Measurements from ENCODE around the gene PDZK1IP1. TPM values are rescaled to one million over a fixed set of nuclear protein-coding genes. Genes with fewer than 3 reads are reported as not detected.

PDZK1IP1 gene
- not detected in 2 replicates for total RNA-seq

DNA sequence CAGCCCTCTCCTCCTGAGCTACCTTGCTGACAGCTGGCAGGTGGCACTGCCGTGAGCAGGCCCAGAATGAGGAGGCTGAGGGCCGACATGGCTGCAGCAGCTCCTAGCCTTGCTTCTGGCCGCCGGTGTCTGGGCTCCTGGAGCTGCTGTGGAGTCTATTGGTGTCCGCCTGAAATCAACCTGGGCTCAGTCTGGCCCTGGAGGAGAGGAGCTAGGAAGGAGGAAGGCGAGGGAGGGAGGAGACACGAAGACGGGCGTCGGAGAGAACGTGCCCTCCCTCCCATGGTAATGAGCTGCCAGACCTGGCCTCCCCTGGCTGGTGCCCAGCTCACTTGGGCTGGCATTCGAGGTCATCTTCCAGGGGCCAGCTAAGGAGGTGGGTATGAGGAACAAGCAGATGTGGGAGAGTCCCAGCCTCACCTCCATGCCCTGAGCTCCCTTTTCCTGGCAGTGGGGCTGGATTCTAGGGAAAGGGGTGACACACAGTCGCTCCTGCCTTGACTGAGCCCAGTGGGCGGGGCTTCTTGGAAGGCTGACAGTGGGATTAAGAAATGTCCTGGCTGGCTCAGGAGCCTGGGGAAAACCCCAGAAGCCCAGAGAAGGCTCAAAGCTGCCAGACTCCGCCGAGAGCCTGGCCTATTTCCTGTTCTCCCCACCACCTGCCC, at the start of gene PDZK1IP1:
Gene PDZK1IP1, minus strand, starts transcription at position 193 of the 665 bp plus-strand sequence. Its CDS starts 104 bp downstream, at position 89.

DNA sequence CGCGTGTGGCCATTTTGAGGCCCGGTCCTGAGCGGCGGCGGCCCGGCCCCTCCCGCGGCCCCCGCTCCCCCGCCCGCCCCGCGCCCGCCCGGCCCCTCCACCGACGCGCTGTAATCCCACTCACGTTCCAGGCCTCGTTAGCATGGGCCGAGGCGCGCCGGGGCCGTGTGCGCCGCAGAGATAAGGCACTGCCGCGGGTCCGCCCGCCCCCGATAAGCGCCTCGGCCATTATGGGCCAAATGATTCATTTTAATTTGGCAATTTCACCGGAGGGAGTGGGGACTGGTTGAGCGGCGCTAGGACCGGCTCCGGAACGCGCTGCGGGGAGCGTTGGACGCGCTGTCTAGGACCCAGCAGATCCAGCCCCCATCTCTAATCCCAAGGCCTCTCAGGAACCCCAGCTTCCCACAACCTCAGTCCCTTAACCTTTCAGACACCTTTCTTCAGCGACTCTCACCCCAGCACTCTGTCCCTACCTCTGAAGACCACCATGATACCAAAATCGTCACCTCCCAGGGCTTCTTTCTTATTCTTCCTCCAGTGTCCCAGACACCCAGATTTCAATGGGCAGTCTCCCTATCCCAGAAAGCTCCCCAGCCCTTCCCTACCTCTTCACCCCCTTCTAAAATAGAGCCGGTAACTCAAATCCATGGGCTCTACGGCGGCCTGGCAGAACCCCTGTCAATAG, 42.5 kb upstream of the PDZK1IP1 start, which contains the start of gene TAL1:
Gene TAL1, minus strand, starts transcription at position 39 of the 688 bp plus-strand sequence. CDS start 6,337 bp downstream, outside the sequence.

DNA sequence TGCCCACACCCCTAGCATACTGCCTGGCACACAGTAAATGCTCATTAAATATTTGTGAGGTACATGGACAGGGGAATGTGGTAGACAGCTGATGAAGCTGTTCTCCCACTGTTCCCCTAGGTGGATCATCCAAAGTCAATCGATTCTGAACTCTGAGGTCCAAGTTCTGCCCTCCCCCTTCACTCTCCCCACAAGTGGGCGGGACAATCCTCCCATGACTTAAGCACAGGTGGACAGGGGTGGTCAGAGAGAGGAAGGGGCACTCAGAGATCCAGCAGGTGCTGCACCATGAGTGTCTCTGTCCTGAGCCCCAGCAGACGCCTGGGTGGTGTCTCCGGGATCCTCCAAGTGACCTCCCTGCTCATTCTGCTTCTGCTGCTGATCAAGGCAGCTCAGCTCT, 52.6 kb downstream of the PDZK1IP1 start, which contains the start of gene CYP4A22:
Gene CYP4A22, plus strand, starts transcription at position 244 of the 400 bp plus-strand sequence. Its CDS starts 45 bp downstream, at position 289.

Other genes starting within 250 kb of the PDZK1IP1 start
- gene CYP4A11, start 248.6 kb downstream of the PDZK1IP1 start, total RNA-seq: not detected in 2 replicates
- gene CYP4X1, start 166.4 kb downstream of the PDZK1IP1 start, total RNA-seq: under 0.01 and 0.32 TPM in 2 replicates
- gene CYP4Z1, start 122.8 kb downstream of the PDZK1IP1 start, total RNA-seq: not detected in 2 replicates
- gene CYP4A22, start 52.6 kb downstream of the PDZK1IP1 start, total RNA-seq: not detected in 2 replicates
- gene TAL1, start 42.2 kb upstream of the PDZK1IP1 start, total RNA-seq: under 0.01 TPM in 1 of 2 replicates, not detected in the other
- 5.7 and 15.1 TPM in 2 replicates for gene STIL, start 124.1 kb upstream of the PDZK1IP1 start, total RNA-seq
- 61.9 and 64.4 TPM in 2 replicates for gene CMPK1, start 143.8 kb upstream of the PDZK1IP1 start, total RNA-seq
- not detected in 2 replicates for gene FOXE3, start 226.2 kb upstream of the PDZK1IP1 start, total RNA-seq
- gene FOXD2, start 248.0 kb upstream of the PDZK1IP1 start, total RNA-seq: 0.26 TPM in 1 of 2 replicates, not detected in the other